Adrenal gland (tissue), 12 donors: ENCODE data around the gene SLCO2A1. TPM values are rescaled to one million over a fixed set of nuclear protein-coding genes. Genes with fewer than 3 reads are reported as not detected.

Experiments used
- DNase-seq, 7 donors: peaks; one replicate each; pipeline ENCODE4 v3.0.0-alpha.2; 2019 to 2020
- H3K27ac ChIP-seq, 5 donors: fragments of 200-600 bp; sonication (generic) in 4 of 5; 1 replicate in 3 of 5; 2 replicates in 2 of 5; pipeline versions ENCODE4 v1.5.1 to v1.8.0; 2016 to 2020; ENCODE audit warnings: mild to moderate bottlenecking in 1 of 5
- H3K27me3 ChIP-seq: fragments of 200-600 bp; 2 replicates; pipeline ENCODE4 v1.8.0; 2021
- H3K36me3 ChIP-seq, 2 donors: fragments of 200-600 bp; replicated peaks in 1 of 2; 1 replicate in 1 of 2; 2 replicates in 1 of 2; pipeline versions ENCODE4 v1.5.1 to v1.8.0; 2018 to 2022
- H3K4me1 ChIP-seq, 2 donors: fragments of 200-600 bp; replicated peaks in 1 of 2; 1 replicate in 1 of 2; 2 replicates in 1 of 2; pipeline versions ENCODE4 v1.5.1 to v1.8.0; 2018 to 2021
- H3K4me3 ChIP-seq, 4 donors: fragments of 200-600 bp; sonication (generic) in 3 of 4; one replicate each; pipeline ENCODE4 v1.5.1; 2016 to 2018
- H3K9me3 ChIP-seq, 3 donors: fragments of 200-600 bp; sonication (generic) in 1 of 3; replicated peaks in 1 of 3; 1 replicate in 2 of 3; 2 replicates in 1 of 3; pipeline versions ENCODE4 v1.5.1 to v1.8.0; 2016 to 2021
- POLR2A ChIP-seq, 2 donors: fragments of 450-650 bp; IDR thresholded peaks; one replicate each; pipeline ENCODE4 v1.6.1; 2017; ENCODE audit warnings: antibody characterized with exemption in 2 of 2, mild to moderate bottlenecking in 2 of 2, moderate library complexity in 1 of 2
- WGBS, 4 donors: extraction: QIAGEN DNeasy Blood & Tissue Kit in 2 of 4; methylation state at CpG; one replicate each; pipeline versions ENCODE4 v1.1.5 to v1.1.7; 2013 to 2017; 5-methylcytosine and 5-hydroxymethylcytosine counted together
- intact Hi-C, 2 donors: fragments of 100-400 bp; cut with DNase I; formaldehyde crosslinking; loops; one replicate each; pipeline versions ENCODE4 v1.14.1 to v1.15.0; 2022 to 2023
- polyA plus RNA-seq, 3 donors: library from polyadenylated mRNA; stranded (reverse); fragments of 200-250 nt in 2 of 3; fragments of 350-450 nt in 1 of 3; fragmentation: Illumina TruSeq in 1 of 3; extraction: RNeasy Lipid Tissue Mini Kit (QIAGEN cat#74804) in 1 of 3; gene quantifications; one replicate each; pipeline ENCODE4 v1.2.3, GENCODE V29; 2013 to 2014
- total RNA-seq, 9 donors: library from RNA; depleted of rRNA in 4 of 9; stranded (reverse); fragments of >200 nt in 4 of 9; fragments of 120-200 nt in 1 of 9; fragmentation: NEBNext Ultra II Directional in 1 of 9; extraction: Animal tissue kit (Norgen Biotek cat#: 25700) in 1 of 9; gene quantifications; one replicate each; pipeline versions ENCODE4 v1.1.0 to v1.2.4, GENCODE V29; 2013 to 2023
- TF ChIP-seq, protein P1 (sequence below), 6 experiments: fragments of 450-650 bp in 4 of 6; fragments of 200-600 bp in 2 of 6; sonication (generic) in 1 of 6; IDR thresholded peaks; 1 replicate in 5 of 6; 2 replicates in 1 of 6; pipeline versions ENCODE4 v1.5.1 to v1.8.0; 2016 to 2021; ENCODE audit warnings: antibody characterized with exemption in 6 of 6, mild to moderate bottlenecking in 2 of 6, moderate library complexity in 1 of 6
- donor health status: healthy with polysubstance abuse.
- donor health status: Bipolar disorder and iron deficiency.
- donor health status: DM: yes; HTN: yes; CAD: no.
- donor health status: DM: no; HTN: no; CAD: no.
- donor health status: DM: no; HTN: no; CAD: no.
- donor health status: DM: yes; HTN: yes; CAD: no.

Gene SLCO2A1
- total and polyA plus RNA-seq, 12 donors, result 2.3 to 141 (median 29.5) TPM

DNA sequence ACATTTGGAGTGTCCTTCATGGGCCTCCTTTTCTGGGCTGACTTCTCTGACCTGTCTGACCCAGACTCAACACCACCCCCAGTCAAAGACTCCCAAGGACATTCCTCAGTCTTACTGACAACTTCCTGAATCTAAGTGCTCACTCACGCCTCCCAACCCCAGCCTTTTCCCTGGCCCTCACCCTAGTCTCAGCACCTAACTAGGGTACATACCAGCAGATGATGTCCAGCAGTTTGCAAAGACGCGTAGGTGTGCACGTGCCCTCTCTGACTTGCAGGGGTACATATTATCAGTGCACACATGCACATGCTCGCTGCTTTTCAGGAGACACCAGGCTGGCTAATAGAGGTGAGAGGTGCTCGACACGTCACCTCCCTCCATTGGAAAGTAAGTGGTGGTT lies 38.7 kb upstream of the SLCO2A1 start:
- no peaks in the 10 kb centered on the region for H3K9me3 ChIP-seq
- 88 to 98% (median 94%) methylated on average over 7 of the region's 7 CpGs for WGBS, 4 donors
- H3K27me3 ChIP-seq, result no peaks in the 10 kb centered on the region
- DNase-seq, result no peak
- intact Hi-C loops, result no loop called here
- no peak overlapping the region for H3K4me3 ChIP-seq
- no peak overlapping the region for H3K27ac ChIP-seq
- H3K4me1 ChIP-seq, result no peaks in the 10 kb centered on the region
- H3K36me3 ChIP-seq, result no peaks in the 10 kb centered on the region
- TF ChIP-seq, protein P1, sequence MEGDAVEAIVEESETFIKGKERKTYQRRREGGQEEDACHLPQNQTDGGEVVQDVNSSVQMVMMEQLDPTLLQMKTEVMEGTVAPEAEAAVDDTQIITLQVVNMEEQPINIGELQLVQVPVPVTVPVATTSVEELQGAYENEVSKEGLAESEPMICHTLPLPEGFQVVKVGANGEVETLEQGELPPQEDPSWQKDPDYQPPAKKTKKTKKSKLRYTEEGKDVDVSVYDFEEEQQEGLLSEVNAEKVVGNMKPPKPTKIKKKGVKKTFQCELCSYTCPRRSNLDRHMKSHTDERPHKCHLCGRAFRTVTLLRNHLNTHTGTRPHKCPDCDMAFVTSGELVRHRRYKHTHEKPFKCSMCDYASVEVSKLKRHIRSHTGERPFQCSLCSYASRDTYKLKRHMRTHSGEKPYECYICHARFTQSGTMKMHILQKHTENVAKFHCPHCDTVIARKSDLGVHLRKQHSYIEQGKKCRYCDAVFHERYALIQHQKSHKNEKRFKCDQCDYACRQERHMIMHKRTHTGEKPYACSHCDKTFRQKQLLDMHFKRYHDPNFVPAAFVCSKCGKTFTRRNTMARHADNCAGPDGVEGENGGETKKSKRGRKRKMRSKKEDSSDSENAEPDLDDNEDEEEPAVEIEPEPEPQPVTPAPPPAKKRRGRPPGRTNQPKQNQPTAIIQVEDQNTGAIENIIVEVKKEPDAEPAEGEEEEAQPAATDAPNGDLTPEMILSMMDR (IDR thresholded peaks at IDR 0.05), result no peak
- TF ChIP-seq POLR2A (IDR thresholded peaks at IDR 0.05), result no peak

GRCh38 chr3:134067531-134068161 lies 37.9 kb upstream of the SLCO2A1 start:
- no peak for DNase-seq
- Histone ChIP-seq H3K9me3 (no peaks in the 10 kb centered on the region), H3K4me1 (no peaks in the 10 kb centered on the region), H3K36me3 (no peaks in the 10 kb centered on the region), H3K27me3 (no peaks in the 10 kb centered on the region), H3K4me3 (no peak overlapping the region), H3K27ac (peak overlapping the region in 1 of 5 donors; percentile 74)
- TF ChIP-seq, protein P1 (IDR thresholded peaks at IDR 0.05), result no peak
- no peak for TF ChIP-seq POLR2A (IDR thresholded peaks at IDR 0.05)
- WGBS, 4 donors, result 71 to 85% (median 81%) methylated on average over 8 to 14 of the region's 14 CpGs
- intact Hi-C loops, result no loop called here

- Histone ChIP-seq H3K4me3 (no peak overlapping the region), H3K36me3 (no peaks in the 10 kb centered on the region), H3K9me3 (no peaks in the 10 kb centered on the region), H3K4me1 (no peaks in the 10 kb centered on the region), H3K27me3 (no peaks in the 10 kb centered on the region), H3K27ac (peak overlapping the region in 2 of 5 donors; percentile 17 to 83)
- intact Hi-C loops, result no loop called here
- 50 to 78% (median 64%) methylated on average over 3 to 8 of the region's 8 CpGs for WGBS, 4 donors
- no peak for TF ChIP-seq POLR2A (IDR thresholded peaks at IDR 0.05)
- TF ChIP-seq, protein P1 (IDR thresholded peaks at IDR 0.05), result no peak
- peak in 6 of 7 donors; percentile 39 to 80 (median 52) for DNase-seq
Measured at GRCh38 chr3:134066651-134067530, 37.2 kb upstream of the SLCO2A1 start.

- no peaks in the 10 kb centered on the region for H3K4me1 ChIP-seq
- WGBS, 4 donors, result 71 to 84% (median 81%) methylated on average over 7 of the region's 7 CpGs
- H3K27me3 ChIP-seq, result no peaks in the 10 kb centered on the region
- no peak overlapping the region for H3K4me3 ChIP-seq
- no peaks in the 10 kb centered on the region for H3K36me3 ChIP-seq
- peak overlapping the region in 2 of 5 donors; percentile 17 to 83 for H3K27ac ChIP-seq
- DNase-seq, result no peak
- intact Hi-C loops, result no loop called here
- no peak for TF ChIP-seq POLR2A (IDR thresholded peaks at IDR 0.05)
- TF ChIP-seq, protein P1 (IDR thresholded peaks at IDR 0.05), result no peak
- H3K9me3 ChIP-seq, result no peaks in the 10 kb centered on the region
Measured at GRCh38 chr3:134066158-134066541, 36.4 kb upstream of the SLCO2A1 start.
